Stimulated activated CD4-positive, alpha-beta T cell treated with anti-CD3 and anti-CD28 coated beads, TNF-alpha, amount 100 ng/mL, for 24 hours (primary cell): ENCODE data around the gene ZDHHC6.
A peak's percentile ranks its signal among the peaks of the same experiment; 100 is the strongest.
"Not testable (repeated sequence)": the region's sequence is repeated elsewhere in the genome, so short reads cannot be mapped to it uniquely, and the experiment has no call there.

Source experiments
- DNase-seq, 3 experiments: peaks; one replicate each; pipeline ENCODE4 v3.0.0-alpha.2; 2020; ENCODE audit warnings: low read depth in 3 of 3

The ZDHHC6 gene

GRCh38 chr10:112390125-112390703 is 56.5 kb downstream of the ZDHHC6 start:
- DNase-seq, result no peak

- peak; percentile 38 to 52 (median 51) for DNase-seq
Observed at GRCh38 chr10:112389271-112389822, 57.4 kb downstream of the ZDHHC6 start.

DNA sequence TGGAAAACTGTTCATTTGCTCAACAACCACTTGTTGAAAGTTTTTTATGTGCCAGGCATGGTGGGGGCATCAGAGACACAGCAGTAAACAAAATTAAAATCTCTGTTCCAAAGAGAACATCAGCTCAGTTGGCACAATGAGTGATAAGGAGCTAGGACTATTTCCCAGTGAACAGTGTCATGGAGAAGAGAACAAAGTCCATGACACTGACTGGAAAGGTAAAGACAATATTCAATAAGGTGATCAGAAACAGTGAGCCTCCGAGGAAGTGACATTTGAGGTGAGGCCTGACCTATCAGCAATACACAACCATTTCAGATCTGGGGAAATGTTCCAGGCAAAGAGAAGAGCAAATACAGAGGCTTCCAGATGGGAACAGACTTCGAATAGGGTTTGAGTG is 58.2 kb downstream of the ZDHHC6 start:
- no peak for DNase-seq

GRCh38 chr10:112388056-112388455 is 58.7 kb downstream of the ZDHHC6 start:
- DNase-seq, result not testable (repeated sequence)

GRCh38 chr10:112385201-112385600 is 61.5 kb downstream of the ZDHHC6 start:
- no peak for DNase-seq

DNA sequence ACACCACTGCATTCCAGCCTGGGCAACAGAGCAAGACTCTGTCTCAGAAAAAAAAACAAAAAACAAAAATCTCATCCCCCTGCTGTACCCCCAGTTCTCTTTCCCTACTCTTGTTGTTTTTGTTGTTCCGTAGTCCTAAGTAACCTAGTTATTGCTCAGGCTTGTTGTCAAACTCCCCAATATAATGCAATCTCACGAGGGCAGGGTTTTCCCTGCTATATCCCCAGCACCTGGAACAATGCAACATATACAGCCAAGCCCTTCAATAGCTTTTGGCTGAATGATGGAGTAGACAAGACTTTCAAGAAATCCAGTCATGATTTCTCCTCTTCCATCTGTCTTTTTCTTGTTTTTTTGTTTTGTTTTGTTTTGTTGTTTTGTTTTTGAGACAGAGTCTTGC is 62.6 kb downstream of the ZDHHC6 start:
- DNase-seq, result no peak

DNA sequence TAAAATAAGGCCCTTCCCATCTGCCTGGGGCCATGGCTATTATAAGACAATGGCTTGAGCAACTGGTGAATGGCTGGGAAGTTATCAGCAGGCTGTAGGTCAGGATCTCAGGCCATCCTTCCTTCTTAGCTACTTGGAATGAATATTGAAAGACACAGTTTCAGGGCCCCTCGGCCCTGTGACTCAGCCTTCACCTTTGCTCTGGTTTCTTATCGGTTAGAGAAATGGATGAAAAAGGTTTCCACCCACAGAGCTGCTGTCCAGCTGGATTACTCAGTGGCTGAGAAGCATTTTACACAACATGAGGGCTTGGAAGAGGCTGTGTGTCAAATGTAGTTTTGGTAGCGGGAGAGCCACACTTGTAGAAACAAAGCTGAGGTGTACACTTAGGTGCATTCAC is 63.4 kb downstream of the ZDHHC6 start:
- DNase-seq, result peak in 1 of 3 experiments; percentile 14

DNA sequence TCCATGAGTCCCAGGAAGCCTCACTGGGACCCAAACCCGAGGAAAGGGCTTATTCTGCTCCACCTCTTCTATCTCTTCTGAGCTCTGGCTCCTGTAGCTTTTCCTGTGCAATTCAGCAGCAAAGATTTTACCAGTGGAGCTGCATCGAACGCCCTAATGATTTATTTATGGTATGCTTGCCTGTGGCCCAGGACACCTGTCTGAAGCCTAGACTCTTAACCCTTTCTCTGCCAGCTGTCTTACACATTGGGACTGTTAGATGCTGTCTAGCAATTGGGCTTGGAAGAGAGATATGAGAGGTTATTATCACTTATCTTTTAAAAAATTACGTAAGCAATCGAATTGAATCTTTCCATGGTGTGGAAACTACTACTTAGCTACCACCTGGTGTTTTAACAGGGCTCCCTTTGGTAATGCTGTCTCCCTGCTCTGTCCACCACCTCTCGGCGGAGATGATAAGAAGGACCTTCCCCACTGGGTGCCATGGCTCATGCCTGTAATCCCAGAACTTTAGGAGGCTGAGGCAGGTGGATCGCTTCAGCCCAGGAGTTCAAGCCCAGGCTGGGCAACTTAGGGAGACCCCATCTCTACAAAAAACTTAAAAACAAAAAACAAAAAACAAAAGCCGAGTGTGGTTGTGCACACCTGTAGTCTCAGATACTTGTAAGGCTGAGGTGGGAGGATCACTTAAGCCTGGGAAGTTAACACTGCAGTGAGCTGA is 64.0 kb downstream of the ZDHHC6 start:
- no peak for DNase-seq
